Skeletal muscle satellite cell (primary cell): ENCODE results near the gene TP53I11.

ENCODE experiments used
- H3K27me3 ChIP-seq: 2 replicates; pipeline ENCODE4 v1.7.0; 2013; ENCODE audit warnings: low read length; ENCODE audit not compliant: control insufficient read depth, insufficient read depth
- H3K36me3 ChIP-seq: 2 replicates; pipeline ENCODE4 v1.7.0; 2013; ENCODE audit warnings: mild to moderate bottlenecking, control low read depth, low read length; ENCODE audit not compliant: insufficient read depth
- H3K4me1 ChIP-seq: 2 replicates; pipeline ENCODE4 v1.7.0; 2013; ENCODE audit warnings: low read length; ENCODE audit not compliant: control insufficient read depth, insufficient read depth
- H3K4me2 ChIP-seq: 2 replicates; pipeline ENCODE4 v1.7.0; 2013; ENCODE audit warnings: mild to moderate bottlenecking, low read length
- H3K4me3 ChIP-seq: 2 replicates; pipeline ENCODE4 v1.7.0; 2013; ENCODE audit warnings: low read length
- H3K9ac ChIP-seq: 2 replicates; pipeline ENCODE4 v1.7.0; 2013; ENCODE audit warnings: mild to moderate bottlenecking, low read depth, low read length, moderate library complexity
- H3K9me3 ChIP-seq: replicated peaks from 2 replicates; pipeline ENCODE4 v1.7.0; 2013; ENCODE audit warnings: mild to moderate bottlenecking, control low read depth, low read length

TP53I11 gene

DNA sequence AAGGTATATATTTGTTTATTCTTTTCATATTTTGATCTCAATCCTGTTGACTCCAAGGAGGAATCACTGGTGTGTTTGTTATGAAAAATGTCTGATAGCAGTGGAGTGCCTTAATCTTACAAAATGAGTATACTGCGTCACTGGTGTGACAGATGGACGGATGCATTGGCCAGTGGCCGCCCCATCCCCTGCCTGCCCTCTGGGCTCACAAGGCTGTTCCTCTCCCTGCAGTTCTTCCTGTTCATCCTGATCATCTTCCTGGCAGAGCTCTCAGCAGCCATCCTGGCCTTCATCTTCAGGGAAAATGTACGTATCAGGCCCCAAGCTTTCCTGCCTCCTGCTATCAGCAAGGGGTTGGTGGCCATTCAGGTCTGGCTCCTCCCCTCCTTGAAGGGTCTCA lies 32.9 kb downstream of the TP53I11 start:
- no peaks in the 10 kb centered on the region for H3K9me3 ChIP-seq
- H3K4me3 ChIP-seq = no peak overlapping the region
- no peak overlapping the region for H3K4me2 ChIP-seq
- H3K27me3 ChIP-seq = peaks cover 50% of the 10 kb centered on the region
- H3K9ac ChIP-seq = no peak overlapping the region
- no peaks in the 10 kb centered on the region for H3K4me1 ChIP-seq
- H3K36me3 ChIP-seq = no peaks in the 10 kb centered on the region

DNA sequence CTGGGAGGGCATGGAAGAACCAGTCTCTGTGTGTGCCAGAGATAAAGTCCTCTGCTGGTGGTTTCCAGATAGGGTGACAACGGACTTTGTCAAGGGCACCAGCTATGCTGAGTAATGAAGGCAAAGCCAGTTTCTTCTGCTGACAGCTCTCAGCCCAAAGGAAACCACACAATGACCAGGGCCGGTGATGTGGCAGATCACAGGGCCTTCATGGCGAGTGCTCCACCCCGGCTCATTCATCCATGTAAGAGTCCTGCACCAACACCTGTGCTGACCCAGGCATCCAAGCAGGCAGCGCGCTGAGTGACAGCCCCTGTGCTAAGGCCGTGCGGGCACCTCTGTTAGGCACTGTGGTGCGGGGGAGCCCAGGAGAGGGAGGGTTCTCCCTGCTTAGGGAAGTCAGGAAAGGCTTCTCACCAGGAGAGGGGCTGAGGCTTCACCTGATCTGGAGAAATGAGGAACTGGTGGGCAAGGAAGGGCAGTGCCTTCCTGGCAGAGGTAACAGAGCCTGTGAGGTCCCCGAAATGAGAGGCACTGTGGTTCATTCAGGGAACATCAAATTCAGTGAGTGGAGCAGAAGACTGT lies 33.8 kb downstream of the TP53I11 start:
- Histone ChIP-seq H3K4me1 (no peaks in the 10 kb centered on the region), H3K36me3 (no peaks in the 10 kb centered on the region), H3K4me2 (no peak overlapping the region), H3K4me3 (no peak overlapping the region), H3K9me3 (no peaks in the 10 kb centered on the region), H3K27me3 (peaks cover 51% of the 10 kb centered on the region), H3K9ac (no peak overlapping the region)

DNA sequence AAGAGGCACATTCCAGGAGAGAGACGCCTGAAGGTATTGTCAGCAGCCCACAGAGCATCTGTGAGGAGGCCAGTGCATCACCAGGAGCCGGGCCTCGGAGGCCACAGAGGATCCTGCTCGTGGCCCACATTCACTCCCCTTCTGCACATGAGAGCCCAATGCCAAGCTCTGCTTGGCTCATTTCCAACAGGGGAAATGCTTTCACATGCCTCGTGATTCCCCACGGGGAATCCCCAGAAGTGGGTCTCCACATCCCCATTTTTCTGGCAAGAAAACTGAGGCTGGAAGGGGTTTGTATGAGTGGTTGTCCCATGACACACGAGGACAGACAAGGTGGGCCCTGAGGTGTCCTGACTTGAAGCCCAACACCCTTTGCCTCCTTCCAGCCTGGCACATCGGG lies 34.4 kb downstream of the TP53I11 start:
- no peak overlapping the region for H3K4me3 ChIP-seq
- H3K9me3 ChIP-seq = no peaks in the 10 kb centered on the region
- H3K9ac ChIP-seq = no peak overlapping the region
- H3K4me2 ChIP-seq = no peak overlapping the region
- H3K36me3 ChIP-seq = no peaks in the 10 kb centered on the region
- H3K27me3 ChIP-seq = peaks cover 46% of the 10 kb centered on the region
- no peaks in the 10 kb centered on the region for H3K4me1 ChIP-seq

- H3K9me3 ChIP-seq = no peaks in the 10 kb centered on the region
- no peak overlapping the region for H3K4me2 ChIP-seq
- H3K9ac ChIP-seq = no peak overlapping the region
- no peak overlapping the region for H3K4me3 ChIP-seq
- H3K4me1 ChIP-seq = no peaks in the 10 kb centered on the region
- H3K27me3 ChIP-seq = peaks cover 43% of the 10 kb centered on the region
- H3K36me3 ChIP-seq = no peaks in the 10 kb centered on the region
Observed at GRCh38 chr11:44915621-44916020, 35.1 kb downstream of the TP53I11 start.

DNA sequence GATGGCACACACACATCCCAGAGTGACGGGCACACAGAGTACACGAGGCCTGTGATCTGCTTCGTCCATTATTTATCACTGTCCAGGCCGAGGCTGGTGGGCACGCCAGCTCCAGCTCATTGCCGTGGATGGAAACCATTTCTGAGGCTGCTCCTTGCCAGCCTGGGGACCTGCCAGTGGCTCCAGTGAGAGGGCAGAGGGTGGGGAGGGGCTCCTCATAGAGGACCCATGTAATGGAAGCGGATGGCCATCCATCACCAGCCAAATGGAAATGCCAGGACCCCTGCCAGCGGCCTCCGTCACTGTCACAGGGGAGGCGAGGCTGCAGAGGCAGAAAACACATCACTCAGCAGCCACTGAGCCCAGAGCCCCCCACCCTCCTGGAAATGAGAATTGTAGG lies 35.7 kb downstream of the TP53I11 start:
- Histone ChIP-seq H3K9ac (no peak overlapping the region), H3K9me3 (no peaks in the 10 kb centered on the region), H3K4me2 (no peak overlapping the region), H3K27me3 (peaks cover 41% of the 10 kb centered on the region), H3K36me3 (no peaks in the 10 kb centered on the region), H3K4me3 (no peak overlapping the region), H3K4me1 (no peaks in the 10 kb centered on the region)

- peaks cover 39% of the 10 kb centered on the region for H3K27me3 ChIP-seq
- no peaks in the 10 kb centered on the region for H3K4me1 ChIP-seq
- no peaks in the 10 kb centered on the region for H3K9me3 ChIP-seq
- no peak overlapping the region for H3K4me3 ChIP-seq
- H3K9ac ChIP-seq = no peak overlapping the region
- H3K4me2 ChIP-seq = no peak overlapping the region
- H3K36me3 ChIP-seq = no peaks in the 10 kb centered on the region
Observed at GRCh38 chr11:44914105-44914504, 36.6 kb downstream of the TP53I11 start.

- H3K27me3 ChIP-seq = peaks cover 43% of the 10 kb centered on the region
- no peak overlapping the region for H3K4me2 ChIP-seq
- H3K36me3 ChIP-seq = no peaks in the 10 kb centered on the region
- H3K4me3 ChIP-seq = no peak overlapping the region
- H3K4me1 ChIP-seq = no peaks in the 10 kb centered on the region
- H3K9me3 ChIP-seq = no peaks in the 10 kb centered on the region
- no peak overlapping the region for H3K9ac ChIP-seq
Observed at GRCh38 chr11:44913502-44913901, 37.2 kb downstream of the TP53I11 start.

DNA sequence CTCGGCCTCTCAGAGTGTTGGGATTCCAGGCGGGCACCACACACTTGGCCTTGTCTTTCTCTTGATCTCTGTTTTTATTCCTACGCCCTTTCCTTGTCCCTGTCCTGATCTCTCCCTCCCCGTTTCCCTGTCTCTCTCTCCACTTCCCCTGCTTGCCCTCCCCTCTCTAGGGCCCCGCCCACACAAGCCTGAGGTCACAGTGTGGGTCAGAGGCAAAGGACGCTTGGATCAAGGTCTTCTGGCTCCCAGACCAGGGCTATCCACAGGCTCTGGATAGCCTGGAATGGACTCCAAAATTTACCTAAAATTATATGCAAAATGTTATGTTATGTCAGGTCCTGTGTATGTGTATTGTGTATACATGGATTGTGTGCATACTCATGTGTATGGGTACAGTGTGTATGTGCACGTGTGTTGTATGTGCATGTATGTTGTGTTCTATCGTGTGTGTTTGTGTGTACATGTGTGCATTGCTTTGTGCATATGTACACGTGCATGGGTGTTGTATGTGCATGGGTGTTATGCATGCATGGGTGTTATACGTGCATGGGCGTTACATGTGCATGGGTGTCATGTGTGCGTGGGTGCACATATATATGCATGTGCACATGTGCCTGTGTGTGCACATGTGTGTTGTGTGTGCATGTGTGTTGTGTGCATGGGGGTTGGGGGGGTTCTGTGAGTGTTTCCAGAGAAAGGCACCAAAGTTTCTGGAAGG lies 38.3 kb downstream of the TP53I11 start:
- Histone ChIP-seq H3K9ac (no peak overlapping the region), H3K4me3 (no peak overlapping the region), H3K36me3 (no peaks in the 10 kb centered on the region), H3K9me3 (no peaks in the 10 kb centered on the region), H3K4me2 (no peak overlapping the region), H3K4me1 (no peaks in the 10 kb centered on the region), H3K27me3 (peaks cover 43% of the 10 kb centered on the region)

DNA sequence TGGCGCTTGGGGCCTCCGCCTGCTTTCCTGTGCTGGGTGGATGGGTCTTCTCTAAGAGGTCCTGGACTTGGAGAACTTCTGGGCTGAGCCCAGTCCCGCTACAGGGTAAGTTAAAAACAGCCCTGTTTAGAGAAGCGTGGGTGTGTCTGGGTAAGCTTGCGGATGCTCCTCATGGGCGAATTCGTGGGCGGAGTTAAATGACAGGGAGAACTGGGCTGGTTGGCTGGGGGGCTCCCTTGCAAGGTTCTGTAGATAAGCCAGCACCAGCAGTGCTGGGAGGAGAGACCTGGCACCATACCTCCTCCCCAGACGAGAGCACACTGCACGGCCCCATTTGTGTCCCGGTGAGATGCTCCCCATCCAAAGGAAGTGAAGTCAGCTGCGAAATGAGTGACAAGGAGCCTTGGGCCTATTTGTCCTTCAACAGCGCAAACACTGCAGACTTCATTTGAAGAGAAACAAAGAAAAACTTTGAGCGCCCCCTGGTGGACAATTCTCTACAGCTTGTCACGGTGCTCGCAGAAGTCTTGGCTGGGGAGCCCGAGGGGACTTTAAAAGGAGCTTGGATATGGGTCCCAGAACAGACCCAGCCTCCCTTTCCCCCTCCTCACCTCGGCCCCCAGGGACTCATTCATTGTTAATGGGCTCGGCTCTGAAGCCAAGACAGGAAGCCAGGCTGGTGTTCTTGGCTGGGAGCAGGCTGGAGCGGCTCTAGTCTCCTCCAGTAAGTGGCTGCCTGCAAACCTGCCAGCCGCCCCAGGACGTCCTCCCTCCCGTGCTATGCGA lies 39.5 kb downstream of the TP53I11 start:
- H3K4me1 ChIP-seq = no peaks in the 10 kb centered on the region
- no peaks in the 10 kb centered on the region for H3K36me3 ChIP-seq
- H3K27me3 ChIP-seq = peaks cover 36% of the 10 kb centered on the region
- no peak overlapping the region for H3K4me2 ChIP-seq
- no peaks in the 10 kb centered on the region for H3K9me3 ChIP-seq
- no peak overlapping the region for H3K9ac ChIP-seq
- no peak overlapping the region for H3K4me3 ChIP-seq

- Histone ChIP-seq H3K9ac (no peak overlapping the region), H3K36me3 (no peaks in the 10 kb centered on the region), H3K4me3 (no peak overlapping the region), H3K4me2 (no peak overlapping the region), H3K27me3 (peaks cover 37% of the 10 kb centered on the region), H3K9me3 (no peaks in the 10 kb centered on the region), H3K4me1 (no peaks in the 10 kb centered on the region)
Observed at GRCh38 chr11:44910591-44910990, 40.1 kb downstream of the TP53I11 start.

DNA sequence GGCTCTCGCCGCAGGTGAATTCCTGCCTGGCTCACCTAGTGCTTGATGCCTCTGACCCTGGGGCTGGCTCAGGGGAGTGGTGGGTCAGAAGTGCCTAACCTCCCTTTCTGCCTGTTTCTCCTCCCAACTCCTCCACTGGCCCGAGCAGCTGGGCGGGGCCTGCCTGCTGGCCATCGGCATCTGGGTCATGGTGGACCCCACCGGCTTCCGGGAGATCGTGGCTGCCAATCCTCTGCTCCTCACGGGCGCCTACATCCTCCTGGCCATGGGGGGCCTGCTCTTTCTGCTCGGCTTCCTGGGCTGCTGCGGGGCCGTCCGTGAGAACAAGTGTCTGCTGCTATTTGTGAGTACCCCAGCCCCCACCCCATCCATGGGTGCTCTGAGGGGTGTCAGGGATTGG lies 41.1 kb downstream of the TP53I11 start:
- no peaks in the 10 kb centered on the region for H3K9me3 ChIP-seq
- H3K4me1 ChIP-seq = no peaks in the 10 kb centered on the region
- peaks cover 40% of the 10 kb centered on the region for H3K27me3 ChIP-seq
- H3K4me3 ChIP-seq = no peak overlapping the region
- H3K4me2 ChIP-seq = no peak overlapping the region
- no peak overlapping the region for H3K9ac ChIP-seq
- no peaks in the 10 kb centered on the region for H3K36me3 ChIP-seq
